ENCODE data around the gene SWAP70. TPM values are rescaled to one million over a fixed set of nuclear protein-coding genes. Genes with fewer than 3 reads are reported as not detected.

The SWAP70 gene
- total and polyA plus RNA-seq, 10 of the 15 experiments (the other 5 are each of a cell fraction or from before 2014, with no cell fraction given) = 20.6 to 62.4 (median 41.7) TPM

GRCh38 chr11:9784602-9785315 is 120.9 kb downstream of the SWAP70 start (continued):
- TF ChIP-seq IRF3 (IDR thresholded peaks at IDR 0.05) (no peak), MYB (IDR thresholded peaks at IDR 0.05; ENCODE audit: borderline replicate concordance, low read depth, low read length) (no peak), MTA2 (IDR thresholded peaks at IDR 0.05; ENCODE audit: low read depth) (no peak), CHD4 (IDR thresholded peaks at IDR 0.05) (no peak)

- H3K27ac ChIP-seq (ENCODE audit: control insufficient read depth, insufficient read depth) = no peak overlapping the region
These were observed 123.4 kb downstream of the SWAP70 start for GRCh38 chr11:9787260-9787659.

More at GRCh38 chr11:9787260-9787659, 123.4 kb downstream of the SWAP70 start:
- H3K4me2 ChIP-seq (ENCODE audit: control insufficient read depth, insufficient read depth) = no peak overlapping the region
- H2AFZ ChIP-seq (ENCODE audit: control insufficient read depth, low read depth, low read length) = no peak overlapping the region
- RAD21 ChIA-PET (ENCODE audit: unreplicated experiment) = interaction anchor here (1.2 kb wide), 1 partner anchor 28 kb away, joined by 3 read pairs; no protein-coding TSS in a partner anchor
- no peaks in the 10 kb centered on the region; the same call in 2 of the 3 replicates for H3K9me3 ChIP-seq (replicated peaks; ENCODE audit: control insufficient read depth, insufficient read depth, low read length)
- DNase-seq (ENCODE audit: low read depth, low spot score) = no peak
- SMC1A ChIA-PET (ENCODE audit: uncharacterized antibody, unreplicated experiment) = interaction anchor here (0.8 to 1.1 kb wide), 2 partner anchors 30 to 1107 kb away, joined by 3 read pairs; no protein-coding TSS in a partner anchor
- H3K36me3 ChIP-seq (ENCODE audit: control insufficient read depth in 2 of 2, insufficient read depth in 2 of 2, low read length in 1 of 2) = no peaks in the 10 kb centered on the region
- BruUV-seq (replicated peaks) = no TSS peak
- no peaks in the 10 kb centered on the region for H4K20me1 ChIP-seq (ENCODE audit: control insufficient read depth, insufficient read depth)
- H3K4me1 ChIP-seq (ENCODE audit: control insufficient read depth, insufficient read depth, low read length) = no peaks in the 10 kb centered on the region
- peak; percentile 45 for ATAC-seq
- CTCF ChIA-PET = interaction anchor here (1.0 to 1.5 kb wide), 2 partner anchors 14 to 22 kb away, joined by 3 to 4 read pairs; no protein-coding TSS in a partner anchor
- TF ChIP-seq TCF12 (IDR thresholded peaks at IDR 0.05; ENCODE audit: low read depth, low read length) = 0 out of 2 replicates have a peak, but pooled peaks have one; percentile 54
- TF ChIP-seq PBX3 (IDR thresholded peaks at IDR 0.05; ENCODE audit: insufficient replicate concordance, low read depth, low read length) = peak; percentile 48
- TF ChIP-seq MAX (IDR thresholded peaks at IDR 0.05; ENCODE audit: low read depth, low read length) = no peak
- 0 out of 2 replicates have a peak, but pooled peaks have one; percentile 56 for TF ChIP-seq TCF3 (IDR thresholded peaks at IDR 0.05; ENCODE audit: borderline replicate concordance, insufficient read depth, low read depth, low read length)
- 43% methylated on average over 5 of the region's 5 CpGs for WGBS (ENCODE audit: insufficient coverage, insufficient replicate concordance, low lambda C conversion rate, missing lambda C conversion rate)
- FAIRE-seq = no peak
- POLR2A ChIA-PET = no interaction called here
- no peaks in the 10 kb centered on the region for H3K27me3 ChIP-seq (replicated peaks in 1 of 2; ENCODE audit: control insufficient read depth in 2 of 2, insufficient read depth in 2 of 2, low read length in 1 of 2)
- intact Hi-C loops (cut with micrococcal nuclease; ENCODE audit: unreplicated experiment) (no loop called here), in situ Hi-C loops (cut with MboI) (no loop called here)
- H3K79me2 ChIP-seq (ENCODE audit: control insufficient read depth, insufficient read depth, low read length) = no peaks in the 10 kb centered on the region
- H3K4me3 ChIP-seq = no peak overlapping the region
- no peak overlapping the region for H3K9ac ChIP-seq (ENCODE audit: control insufficient read depth, insufficient read depth, low read length)

All from GM12878 (cell line).